ENCODE data around the gene MYLK. TPM values are rescaled to one million over a fixed set of nuclear protein-coding genes. Genes with fewer than 3 reads are reported as not detected.
A peak's percentile ranks its signal among the peaks of the same experiment; 100 is the strongest.

MYLK gene, protein sequence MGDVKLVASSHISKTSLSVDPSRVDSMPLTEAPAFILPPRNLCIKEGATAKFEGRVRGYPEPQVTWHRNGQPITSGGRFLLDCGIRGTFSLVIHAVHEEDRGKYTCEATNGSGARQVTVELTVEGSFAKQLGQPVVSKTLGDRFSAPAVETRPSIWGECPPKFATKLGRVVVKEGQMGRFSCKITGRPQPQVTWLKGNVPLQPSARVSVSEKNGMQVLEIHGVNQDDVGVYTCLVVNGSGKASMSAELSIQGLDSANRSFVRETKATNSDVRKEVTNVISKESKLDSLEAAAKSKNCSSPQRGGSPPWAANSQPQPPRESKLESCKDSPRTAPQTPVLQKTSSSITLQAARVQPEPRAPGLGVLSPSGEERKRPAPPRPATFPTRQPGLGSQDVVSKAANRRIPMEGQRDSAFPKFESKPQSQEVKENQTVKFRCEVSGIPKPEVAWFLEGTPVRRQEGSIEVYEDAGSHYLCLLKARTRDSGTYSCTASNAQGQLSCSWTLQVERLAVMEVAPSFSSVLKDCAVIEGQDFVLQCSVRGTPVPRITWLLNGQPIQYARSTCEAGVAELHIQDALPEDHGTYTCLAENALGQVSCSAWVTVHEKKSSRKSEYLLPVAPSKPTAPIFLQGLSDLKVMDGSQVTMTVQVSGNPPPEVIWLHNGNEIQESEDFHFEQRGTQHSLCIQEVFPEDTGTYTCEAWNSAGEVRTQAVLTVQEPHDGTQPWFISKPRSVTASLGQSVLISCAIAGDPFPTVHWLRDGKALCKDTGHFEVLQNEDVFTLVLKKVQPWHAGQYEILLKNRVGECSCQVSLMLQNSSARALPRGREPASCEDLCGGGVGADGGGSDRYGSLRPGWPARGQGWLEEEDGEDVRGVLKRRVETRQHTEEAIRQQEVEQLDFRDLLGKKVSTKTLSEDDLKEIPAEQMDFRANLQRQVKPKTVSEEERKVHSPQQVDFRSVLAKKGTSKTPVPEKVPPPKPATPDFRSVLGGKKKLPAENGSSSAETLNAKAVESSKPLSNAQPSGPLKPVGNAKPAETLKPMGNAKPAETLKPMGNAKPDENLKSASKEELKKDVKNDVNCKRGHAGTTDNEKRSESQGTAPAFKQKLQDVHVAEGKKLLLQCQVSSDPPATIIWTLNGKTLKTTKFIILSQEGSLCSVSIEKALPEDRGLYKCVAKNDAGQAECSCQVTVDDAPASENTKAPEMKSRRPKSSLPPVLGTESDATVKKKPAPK (N-terminal part only)
- under 1 TPM in 1 of 2 experiments, not detected in 1; 0.22 TPM for total RNA-seq
- 0.47 TPM for polyA plus RNA-seq (2013, experiment 1 of 2)
- polyA plus RNA-seq (2013, experiment 2 of 2): 0.82 TPM
- total RNA-seq: 0 to 3.3 (median 0.12) reads per million in 172 experiments

DNA sequence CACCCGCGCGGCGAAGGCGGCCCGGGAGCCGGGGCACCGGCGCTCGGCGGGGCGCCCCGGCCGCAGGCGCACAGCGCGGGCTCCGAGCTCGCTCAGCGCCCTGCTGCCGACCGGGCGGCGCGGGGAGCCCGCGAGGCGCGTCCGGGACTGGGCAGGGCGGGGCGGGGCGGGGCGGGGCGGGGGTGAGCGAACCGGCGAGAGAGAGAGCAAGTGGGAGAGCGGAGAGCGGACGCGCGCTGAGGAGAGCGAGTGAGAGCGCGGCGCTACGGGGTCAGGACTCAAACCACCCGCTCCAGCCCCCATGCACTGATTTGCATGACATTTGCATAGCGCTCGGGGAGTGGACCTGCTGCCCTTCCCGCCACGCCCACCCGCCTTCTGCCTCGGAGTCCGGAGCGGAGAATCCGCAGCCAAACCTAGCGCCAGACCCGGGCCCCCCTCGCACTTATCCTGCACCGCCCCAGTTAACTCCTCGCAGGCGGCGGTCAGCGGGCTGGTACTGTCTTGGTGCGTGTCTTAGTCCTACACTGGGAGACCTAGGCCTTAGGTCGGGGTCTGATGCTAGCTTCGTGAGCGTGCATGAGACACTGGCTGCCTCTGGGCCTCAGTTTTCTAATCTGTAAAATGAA, at the start of gene MYLK:
MYLK (minus strand) TSS at position 130 of the 629 bp plus-strand sequence. CDS start 90,491 bp downstream, outside the sequence.
- peaks cover 0 to under 1% of the 10 kb centered on the region in 2 experiments for H3K9me3 ChIP-seq (ENCODE audit: control insufficient read depth in 1 of 2, insufficient read depth in 1 of 2, low read length in 2 of 2)
- TF ChIP-seq, protein P1, sequence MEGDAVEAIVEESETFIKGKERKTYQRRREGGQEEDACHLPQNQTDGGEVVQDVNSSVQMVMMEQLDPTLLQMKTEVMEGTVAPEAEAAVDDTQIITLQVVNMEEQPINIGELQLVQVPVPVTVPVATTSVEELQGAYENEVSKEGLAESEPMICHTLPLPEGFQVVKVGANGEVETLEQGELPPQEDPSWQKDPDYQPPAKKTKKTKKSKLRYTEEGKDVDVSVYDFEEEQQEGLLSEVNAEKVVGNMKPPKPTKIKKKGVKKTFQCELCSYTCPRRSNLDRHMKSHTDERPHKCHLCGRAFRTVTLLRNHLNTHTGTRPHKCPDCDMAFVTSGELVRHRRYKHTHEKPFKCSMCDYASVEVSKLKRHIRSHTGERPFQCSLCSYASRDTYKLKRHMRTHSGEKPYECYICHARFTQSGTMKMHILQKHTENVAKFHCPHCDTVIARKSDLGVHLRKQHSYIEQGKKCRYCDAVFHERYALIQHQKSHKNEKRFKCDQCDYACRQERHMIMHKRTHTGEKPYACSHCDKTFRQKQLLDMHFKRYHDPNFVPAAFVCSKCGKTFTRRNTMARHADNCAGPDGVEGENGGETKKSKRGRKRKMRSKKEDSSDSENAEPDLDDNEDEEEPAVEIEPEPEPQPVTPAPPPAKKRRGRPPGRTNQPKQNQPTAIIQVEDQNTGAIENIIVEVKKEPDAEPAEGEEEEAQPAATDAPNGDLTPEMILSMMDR (IDR thresholded peaks at IDR 0.05): no peak
- peak within 1 kb of the TSS; percentile 12 for H3K4me3 ChIP-seq (ENCODE audit: low read length)
- peaks cover 71% of the 10 kb centered on the region for H3K27me3 Mint-ChIP-seq
- ATAC-seq (ENCODE audit: poor library complexity): peak; percentile 21
- peak within 1 kb of the TSS; percentile 60 for H3K4me3 Mint-ChIP-seq
- H3K4me1 ChIP-seq (ENCODE audit: insufficient read depth, low read length): peaks cover 11% of the 10 kb centered on the region
- H3K9me3 Mint-ChIP-seq: no peaks in the 10 kb centered on the region
- no peak within 1 kb of the TSS for H3K27ac Mint-ChIP-seq
- H3K4me1 Mint-ChIP-seq (ENCODE audit: low read depth): peaks cover 14% of the 10 kb centered on the region
- no peaks in the 10 kb centered on the region for H3K36me3 ChIP-seq (ENCODE audit: insufficient read depth, low read length)
- ChIA-PET CTCF (no interaction called here), POLR2A (no interaction called here)
- H3K27ac ChIP-seq (ENCODE audit: low read depth in 1 of 2, low read length in 2 of 2): no peak within 1 kb of the TSS
- DNase-seq: peak in 6 of 14 experiments; percentile 2 to 54 (median 14)
- no peaks in the 10 kb centered on the region for H3K36me3 Mint-ChIP-seq (ENCODE audit: low read depth)
- intact Hi-C loops (cut with DNase I, micrococcal nuclease): no loop called here
- peaks cover 20 to 36% of the 10 kb centered on the region in 2 experiments for H3K27me3 ChIP-seq (ENCODE audit: control insufficient read depth in 1 of 2, insufficient read depth in 2 of 2, low read length in 2 of 2)

DNA sequence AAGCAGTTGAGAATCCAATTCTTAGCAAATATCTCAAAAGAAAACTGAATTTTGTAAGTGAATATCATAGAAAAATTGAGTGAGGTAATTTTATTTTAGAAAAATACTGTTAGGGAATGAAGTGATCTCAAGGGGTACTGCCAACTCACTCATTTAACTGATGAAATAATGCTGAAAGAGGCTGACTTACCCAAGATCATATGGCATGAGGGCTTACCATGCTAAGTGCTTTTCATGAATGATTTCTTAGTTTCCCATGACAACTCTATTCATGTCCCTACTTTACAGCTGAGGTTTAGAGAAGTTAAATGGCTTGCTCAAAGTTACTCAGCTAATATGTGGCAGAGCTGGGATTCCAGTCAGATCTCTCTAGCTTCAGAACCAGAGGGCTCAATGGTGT, 46.3 kb upstream of the MYLK start:
- intact Hi-C loops (cut with DNase I, micrococcal nuclease): no loop called here
- DNase-seq (no peak), ATAC-seq (ENCODE audit: poor library complexity) (no peak)
- Mint-ChIP-seq H3K9me3 (no peaks in the 10 kb centered on the region), H3K4me3 (no peak overlapping the region), H3K36me3 (ENCODE audit: low read depth) (peaks cover 70% of the 10 kb centered on the region), H3K27me3 (no peaks in the 10 kb centered on the region), H3K4me1 (ENCODE audit: low read depth) (no peaks in the 10 kb centered on the region), H3K27ac (no peak overlapping the region)
- ChIA-PET POLR2A (no interaction called here), CTCF (no interaction called here)
- H3K27me3 ChIP-seq (ENCODE audit: control insufficient read depth in 1 of 2, insufficient read depth in 2 of 2, low read length in 2 of 2): no peaks in the 10 kb centered on the region
- TF ChIP-seq, protein P1 (IDR thresholded peaks at IDR 0.05): no peak
- H3K4me3 ChIP-seq (ENCODE audit: low read length): no peak overlapping the region
- peaks cover 13% of the 10 kb centered on the region for H3K36me3 ChIP-seq (ENCODE audit: insufficient read depth, low read length)
- no peaks in the 10 kb centered on the region for H3K9me3 ChIP-seq (ENCODE audit: control insufficient read depth in 1 of 2, insufficient read depth in 1 of 2, low read length in 2 of 2)
- H3K27ac ChIP-seq (ENCODE audit: low read depth in 1 of 2, low read length in 2 of 2): no peak overlapping the region
- H3K4me1 ChIP-seq (ENCODE audit: insufficient read depth, low read length): no peaks in the 10 kb centered on the region

DNA sequence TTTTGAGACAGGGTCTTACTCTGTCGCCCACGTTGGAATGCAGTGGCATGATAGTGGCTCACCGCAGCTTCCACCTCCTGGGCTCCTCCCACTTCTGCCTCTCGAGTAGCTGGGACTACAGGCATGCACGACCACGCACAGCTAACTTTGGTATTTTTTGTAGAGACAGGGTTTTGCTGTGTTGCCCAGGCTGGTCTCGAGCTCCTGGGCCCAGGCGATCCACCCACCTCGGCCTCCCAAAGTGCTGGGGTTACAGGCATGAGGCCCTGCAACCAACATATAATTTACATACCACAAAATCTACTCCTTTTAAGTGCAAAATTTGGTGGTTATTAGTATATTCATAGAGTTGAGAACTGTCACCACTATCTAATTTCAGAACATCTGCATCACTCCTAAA, 45.2 kb upstream of the MYLK start:
- H3K36me3 ChIP-seq (ENCODE audit: insufficient read depth, low read length): peaks cover 13% of the 10 kb centered on the region
- DNase-seq (no peak), ATAC-seq (ENCODE audit: poor library complexity) (no peak)
- H3K36me3 Mint-ChIP-seq (ENCODE audit: low read depth): peaks cover 74% of the 10 kb centered on the region
- H3K4me1 ChIP-seq (ENCODE audit: insufficient read depth, low read length): no peaks in the 10 kb centered on the region
- no peaks in the 10 kb centered on the region for H3K27me3 ChIP-seq (ENCODE audit: control insufficient read depth in 1 of 2, insufficient read depth in 2 of 2, low read length in 2 of 2)
- H3K4me3 Mint-ChIP-seq: no peak overlapping the region
- no peaks in the 10 kb centered on the region for H3K9me3 ChIP-seq (ENCODE audit: control insufficient read depth in 1 of 2, insufficient read depth in 1 of 2, low read length in 2 of 2)
- ChIA-PET CTCF (no interaction called here), POLR2A (no interaction called here)
- no peak overlapping the region for H3K27ac ChIP-seq (ENCODE audit: low read depth in 1 of 2, low read length in 2 of 2)
- TF ChIP-seq, protein P1 (IDR thresholded peaks at IDR 0.05): no peak
- H3K27me3 Mint-ChIP-seq: no peaks in the 10 kb centered on the region
- H3K4me3 ChIP-seq (ENCODE audit: low read length): no peak overlapping the region
- intact Hi-C loops (cut with DNase I, micrococcal nuclease): no loop called here
- H3K9me3 Mint-ChIP-seq: peaks cover 2% of the 10 kb centered on the region
- no peak overlapping the region for H3K27ac Mint-ChIP-seq
- H3K4me1 Mint-ChIP-seq (ENCODE audit: low read depth): no peaks in the 10 kb centered on the region
